Measurements from ENCODE around the gene PARP9.

PARP9 gene

GRCh38 chr3:122559906-122560305 lies 4.2 kb downstream of the PARP9 start:
- no peak for DNase-seq (ENCODE audit: low spot score)
- TF ChIP-seq CTCF (IDR thresholded peaks at IDR 0.05; ENCODE audit: extremely low read depth, missing control alignments): no peak

- DNase-seq (ENCODE audit: low spot score): no peak
- TF ChIP-seq CTCF (IDR thresholded peaks at IDR 0.05; ENCODE audit: extremely low read depth, missing control alignments): no peak
These were observed 5.5 kb downstream of the PARP9 start for GRCh38 chr3:122558605-122559004.

GRCh38 chr3:122557356-122557755 lies 6.7 kb downstream of the PARP9 start:
- DNase-seq (ENCODE audit: low spot score): no peak
- TF ChIP-seq CTCF (IDR thresholded peaks at IDR 0.05; ENCODE audit: extremely low read depth, missing control alignments): no peak

GRCh38 chr3:122555275-122556071 lies 8.6 kb downstream of the PARP9 start:
- TF ChIP-seq CTCF (IDR thresholded peaks at IDR 0.05; ENCODE audit: extremely low read depth, missing control alignments): no peak
- DNase-seq (ENCODE audit: low spot score): no peak

GRCh38 chr3:122553171-122553570 lies 10.9 kb downstream of the PARP9 start:
- no peak for DNase-seq (ENCODE audit: low spot score)
- no peak for TF ChIP-seq CTCF (IDR thresholded peaks at IDR 0.05; ENCODE audit: extremely low read depth, missing control alignments)

GRCh38 chr3:122548619-122549018 lies 15.5 kb downstream of the PARP9 start:
- no peak for DNase-seq (ENCODE audit: low spot score)
- no peak for TF ChIP-seq CTCF (IDR thresholded peaks at IDR 0.05; ENCODE audit: extremely low read depth, missing control alignments)

GRCh38 chr3:122548076-122548475 lies 16.0 kb downstream of the PARP9 start:
- DNase-seq (ENCODE audit: low spot score): no peak
- TF ChIP-seq CTCF (IDR thresholded peaks at IDR 0.05; ENCODE audit: extremely low read depth, missing control alignments): no peak

All from GM20000 (cell line).